IMR-90 (cell line): ENCODE measurements around the gene DUSP28. TPM values are rescaled to one million over a fixed set of nuclear protein-coding genes. Genes with fewer than 3 reads are reported as not detected.

ENCODE experiments used
- ATAC-seq: fragments of 200-7000 bp; cut with Tn5 transposase; 2 replicates; pipeline ENCODE4 v1.9.1; 2020; ENCODE audit warnings: low read depth, mild to moderate bottlenecking, moderate library complexity
- BruUV-seq: library from RNA; stranded (reverse); fragments of 400-500 nt; replicated peaks from 2 replicates; lab custom pipeline; 2021; lab: Mats Ljungman, UMichigan
- CTCF ChIA-PET: fragments of 300-600 bp; formaldehyde crosslinking; extraction: SDS; loops from one replicate; lab custom pipeline; 2021; ENCODE audit warnings: antibody characterized with exemption; lab: Yijun Ruan, JAX
- POLR2A ChIA-PET: fragments of 300-600 bp; sonication (Branson Sonifier 250); formaldehyde crosslinking; loops from one replicate; lab custom pipeline; 2022; ENCODE audit warnings: antibody characterized with exemption; ENCODE audit not compliant: unreplicated experiment; lab: Charles Lee
- DNase-seq: peaks from one replicate; pipeline ENCODE4 v3.0.0; 2013
- H2AFZ ChIP-seq: replicated peaks from 2 replicates; pipeline ENCODE3; 2013; ENCODE audit warnings: low read length, mild to moderate bottlenecking; ENCODE audit not compliant: poor library complexity
- H2AK5ac ChIP-seq: 2 replicates; pipeline ENCODE4 v1.6.1; 2013; ENCODE audit warnings: low read depth, low read length, inconsistent platforms
- H2AK9ac ChIP-seq: replicated peaks from 2 replicates; pipeline ENCODE3; 2013; ENCODE audit warnings: mild to moderate bottlenecking, low read depth, low read length, moderate library complexity; ENCODE audit not compliant: poor library complexity
- H2BK120ac ChIP-seq: 2 replicates; pipeline ENCODE4 v1.6.1; 2013; ENCODE audit warnings: low read depth, low read length, inconsistent platforms
- H2BK15ac ChIP-seq: 3 replicates; pipeline ENCODE4 v1.6.1; 2013; ENCODE audit warnings: low read depth, low read length, inconsistent platforms
- H2BK20ac ChIP-seq: 2 replicates; pipeline ENCODE4 v1.6.1; 2013; ENCODE audit warnings: low read depth, mild to moderate bottlenecking, inconsistent platforms, low read length, moderate library complexity
- H2BK5ac ChIP-seq: 2 replicates; pipeline ENCODE4 v1.6.1; 2013; ENCODE audit warnings: mild to moderate bottlenecking, low read depth, low read length, inconsistent platforms; ENCODE audit not compliant: poor library complexity, severe bottlenecking
- H3K14ac ChIP-seq: replicated peaks from 2 replicates; pipeline ENCODE4 v1.6.1; 2013; ENCODE audit warnings: low read depth, low read length, inconsistent platforms
- H3K18ac ChIP-seq: 2 replicates; pipeline ENCODE4 v1.6.1; 2013; ENCODE audit warnings: low read depth, low read length, control low read depth
- H3K23ac ChIP-seq: 2 replicates; pipeline ENCODE4 v1.6.1; 2013; ENCODE audit warnings: low read depth, low read length, inconsistent platforms
- H3K27ac ChIP-seq: 2 replicates; pipeline ENCODE4 v1.5.1; 2013; ENCODE audit warnings: mild to moderate bottlenecking, control low read depth, low read length; ENCODE audit not compliant: insufficient read depth
- H3K27me3 ChIP-seq: 2 replicates; pipeline ENCODE4 v1.6.1; 2013; ENCODE audit warnings: low read length; ENCODE audit not compliant: control insufficient read depth, insufficient read depth
- H3K36me3 ChIP-seq: 2 replicates; pipeline ENCODE4 v1.6.1; 2013; ENCODE audit warnings: low read length, mixed read lengths; ENCODE audit not compliant: control insufficient read depth, insufficient read depth
- H3K4ac ChIP-seq: 2 replicates; pipeline ENCODE4 v1.6.1; 2013; ENCODE audit warnings: low read depth, low read length, inconsistent platforms
- H3K4me1 ChIP-seq: 2 replicates; pipeline ENCODE4 v1.6.1; 2013; ENCODE audit warnings: low read length, mixed read lengths; ENCODE audit not compliant: control insufficient read depth, insufficient read depth
- H3K4me2 ChIP-seq: 2 replicates; pipeline ENCODE4 v1.6.1; 2013; ENCODE audit warnings: low read depth, mild to moderate bottlenecking, control low read depth, low read length, moderate library complexity
- H3K4me3 ChIP-seq: 2 replicates; pipeline ENCODE4 v1.5.1; 2013; ENCODE audit warnings: low read depth, mild to moderate bottlenecking, control low read depth, low read length, moderate library complexity; ENCODE audit not compliant: insufficient read depth
- H3K56ac ChIP-seq: 2 replicates; pipeline ENCODE4 v1.6.1; 2013; ENCODE audit warnings: low read length, inconsistent platforms; ENCODE audit not compliant: insufficient read depth; ENCODE audit errors: extremely low read depth
- H3K79me1 ChIP-seq, 2 experiments: 2 replicates each; pipeline ENCODE4 v1.6.1; 2013; ENCODE audit warnings: low read length in 2 of 2, inconsistent platforms in 1 of 2, low read depth in 1 of 2
- H3K9ac ChIP-seq: 2 replicates; pipeline ENCODE4 v1.6.1; 2013; ENCODE audit warnings: low read depth, low read length, control low read depth
- H3K9me1 ChIP-seq: 2 replicates; pipeline ENCODE4 v1.6.1; 2013; ENCODE audit warnings: low read length, inconsistent platforms; ENCODE audit not compliant: insufficient read depth
- H3K9me3 ChIP-seq: 2 replicates; pipeline ENCODE4 v1.6.1; 2013; ENCODE audit warnings: low read length; ENCODE audit not compliant: control insufficient read depth, insufficient read depth
- H4K20me1 ChIP-seq: 2 replicates; pipeline ENCODE4 v1.6.1; 2013; ENCODE audit warnings: low read length, inconsistent platforms; ENCODE audit not compliant: insufficient read depth
- H4K5ac ChIP-seq: 2 replicates; pipeline ENCODE4 v1.6.1; 2013; ENCODE audit warnings: mild to moderate bottlenecking, low read depth, low read length, control low read depth
- H4K8ac ChIP-seq, 2 experiments: 2 replicates each; pipeline ENCODE4 v1.6.1; 2013; ENCODE audit warnings: low read depth in 2 of 2, low read length in 2 of 2, control low read depth in 1 of 2, inconsistent platforms in 1 of 2
- H4K91ac ChIP-seq: 2 replicates; pipeline ENCODE4 v1.6.1; 2013; ENCODE audit warnings: low read depth, low read length, inconsistent platforms; ENCODE audit not compliant: insufficient read depth
- BHLHE40 ChIP-seq: fragments of 150-350 bp; IDR thresholded peaks from 2 replicates; pipeline ENCODE4 v1.6.1; 2016; ENCODE audit warnings: mild to moderate bottlenecking, low read depth, low read length
- CEBPB ChIP-seq: IDR thresholded peaks from 2 replicates; pipeline ENCODE4 v1.6.1; 2012; ENCODE audit warnings: low read depth, low read length, improper control_type of control experiment
- CHD1 ChIP-seq: IDR thresholded peaks from 2 replicates; pipeline ENCODE4 v1.6.1; 2012; ENCODE audit warnings: low read depth, low read length, improper control_type of control experiment
- FOS ChIP-seq: fragments of 150-350 bp; IDR thresholded peaks from 2 replicates; pipeline ENCODE4 v1.6.1; 2016; ENCODE audit warnings: low read depth, low read length
- MAFK ChIP-seq: IDR thresholded peaks from 2 replicates; pipeline ENCODE4 v1.6.1; 2012; ENCODE audit warnings: low read depth, low read length, improper control_type of control experiment
- MAZ ChIP-seq: IDR thresholded peaks from 2 replicates; pipeline ENCODE4 v1.6.1; 2012; ENCODE audit warnings: low read depth, mild to moderate bottlenecking, low read length, improper control_type of control experiment, moderate library complexity, borderline replicate concordance
- MXI1 ChIP-seq: IDR thresholded peaks from 2 replicates; pipeline ENCODE4 v1.6.1; 2012; ENCODE audit warnings: low read depth, mild to moderate bottlenecking, low read length, moderate library complexity, borderline replicate concordance
- NFE2L2 ChIP-seq: fragments of 150-350 bp; IDR thresholded peaks from 2 replicates; pipeline ENCODE4 v1.6.1; 2016; ENCODE audit warnings: low read depth, mild to moderate bottlenecking, low read length
- POLR2A ChIP-seq: IDR thresholded peaks from 2 replicates; pipeline ENCODE4 v1.6.1; 2012; ENCODE audit warnings: mild to moderate bottlenecking, low read depth, low read length
- RAD21 ChIP-seq: IDR thresholded peaks from 2 replicates; pipeline ENCODE4 v1.6.1; 2012; ENCODE audit warnings: low read length, improper control_type of control experiment
- RCOR1 ChIP-seq: IDR thresholded peaks from 2 replicates; pipeline ENCODE4 v1.6.1; 2012; ENCODE audit warnings: mild to moderate bottlenecking, low read length, improper control_type of control experiment; ENCODE audit not compliant: insufficient replicate concordance
- RFX5 ChIP-seq: IDR thresholded peaks from 2 replicates; pipeline ENCODE4 v1.8.0; 2012; ENCODE audit warnings: low read depth, mild to moderate bottlenecking, low read length, moderate library complexity
- SMC3 ChIP-seq: fragments of 150-350 bp; IDR thresholded peaks from 2 replicates; pipeline ENCODE4 v1.6.1; 2016; ENCODE audit warnings: low read depth, mild to moderate bottlenecking, antibody characterized with exemption, low read length, moderate library complexity
- WGBS, 2 experiments: methylation state at CpG; one replicate each; pipeline versions ENCODE4 v1.1.5 to v1.1.7; 2013; ENCODE audit warnings: missing lambda C conversion rate in 2 of 2; ENCODE audit not compliant: insufficient read length in 1 of 2; ENCODE audit errors: extremely low coverage in 2 of 2; 5-methylcytosine and 5-hydroxymethylcytosine counted together
- dilution Hi-C: fragments of 300-500 bp; cut with HindIII; formaldehyde crosslinking; loops from one replicate; pipeline ENCODE4 v1.14.3; 2018; ENCODE audit warnings: low sequenced_read_pairs; ENCODE audit not compliant: unreplicated experiment
- in situ Hi-C: fragments of 300-500 bp; cut with MboI; formaldehyde crosslinking; loops from 3 replicates; pipeline ENCODE4 v1.14.3; 2019; ENCODE audit warnings: low sequenced_read_pairs, inconsistent platforms, mixed read lengths
- intact Hi-C: fragments of 100-400 bp; cut with micrococcal nuclease; formaldehyde crosslinking; loops from 2 replicates; pipeline ENCODE4 v1.10.0; 2022
- polyA plus RNA-seq, 3 experiments: library from polyadenylated mRNA; depleted of rRNA; stranded (reverse); fragments of >200 nt; gene quantifications; 2 replicates each; pipeline ENCODE4 v1.2.3, GENCODE V29; 2012; ENCODE audit warnings: low replicate concordance in 1 of 3
- total RNA-seq: library from RNA; depleted of rRNA; stranded (reverse); fragments of >200 nt; gene quantifications from 2 replicates; pipeline ENCODE4 v1.2.3, GENCODE V29; 2012
- TF ChIP-seq, protein P1 (sequence below): conservative IDR thresholded peaks from 2 replicates; pipeline ENCODE4 v1.5.1; 2012; ENCODE audit warnings: mild to moderate bottlenecking, low read depth, low read length, improper control_type of control experiment
- TF ChIP-seq, protein P2 (sequence below): fragments of 150-350 bp; IDR thresholded peaks from 2 replicates; pipeline ENCODE4 v1.6.1; 2017; ENCODE audit warnings: mild to moderate bottlenecking, antibody characterized with exemption, low read length, low read depth
- TF ChIP-seq, protein P3 (sequence below): fragments of 150-350 bp; IDR thresholded peaks from 2 replicates; pipeline ENCODE4 v1.6.1; 2016; ENCODE audit warnings: low read depth, mild to moderate bottlenecking, low read length, moderate library complexity, borderline replicate concordance

The DUSP28 gene
- total and polyA plus RNA-seq, 2 of the 4 experiments (the other 2 are of a cell fraction), result 1.1 to 3.3 TPM

DNA sequence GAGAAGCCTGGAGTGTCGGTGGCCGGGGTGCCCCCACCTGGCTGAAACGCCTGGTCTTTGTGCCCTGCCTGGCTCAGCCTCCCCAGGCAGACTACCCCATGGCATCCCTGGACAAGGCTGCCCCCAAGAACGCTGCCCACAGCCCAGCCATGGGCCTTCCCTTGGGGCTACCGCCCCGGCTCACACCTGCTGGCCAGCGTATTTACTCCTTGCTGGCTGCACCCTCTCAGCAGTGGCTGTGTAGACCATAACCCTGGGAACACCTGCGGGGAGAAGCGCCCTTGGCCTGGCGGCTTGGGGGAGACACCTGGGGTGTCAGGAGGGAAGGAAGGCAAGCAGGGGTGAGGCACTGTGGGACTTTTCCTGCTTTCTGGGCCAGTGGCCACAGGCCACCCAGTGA lies 43.7 kb downstream of the DUSP28 start:
- Histone ChIP-seq H4K5ac (no peak overlapping the region), H2BK15ac (no peak overlapping the region), H2BK20ac (no peak overlapping the region), H4K91ac (no peak overlapping the region), H3K18ac (no peak overlapping the region), H3K4ac (no peak overlapping the region), H2BK5ac (no peak overlapping the region), H3K27ac (no peak overlapping the region), H3K36me3 (peaks cover 12% of the 10 kb centered on the region), H3K9me1 (no peaks in the 10 kb centered on the region; the same call in 1 of the 2 replicates), H3K9me3 (no peaks in the 10 kb centered on the region), H4K8ac (no peak overlapping the region), H3K23ac (no peak overlapping the region), H2AK5ac (no peak overlapping the region), H3K4me2 (no peak overlapping the region), H3K27me3 (no peaks in the 10 kb centered on the region), H3K14ac (no peak overlapping the region), H3K4me3 (no peak overlapping the region), H3K9ac (no peak overlapping the region), H2AFZ (no peak overlapping the region), H3K4me1 (no peaks in the 10 kb centered on the region), H3K79me1 (no peaks in the 10 kb centered on the region), H3K56ac (no peak overlapping the region), H4K20me1 (no peaks in the 10 kb centered on the region), H2BK120ac (no peak overlapping the region), H2AK9ac (peak overlapping the region; percentile 31)
- intact Hi-C loops, result no loop called here
- no TSS peak for BruUV-seq
- WGBS, 2 experiments, result no CpG with 5 or more reads among the region's 10 CpGs
- DNase-seq, result no peak
- no peak for TF ChIP-seq RCOR1
- TF ChIP-seq RAD21, result no peak
- TF ChIP-seq SMC3, result no peak
- TF ChIP-seq, protein P1, sequence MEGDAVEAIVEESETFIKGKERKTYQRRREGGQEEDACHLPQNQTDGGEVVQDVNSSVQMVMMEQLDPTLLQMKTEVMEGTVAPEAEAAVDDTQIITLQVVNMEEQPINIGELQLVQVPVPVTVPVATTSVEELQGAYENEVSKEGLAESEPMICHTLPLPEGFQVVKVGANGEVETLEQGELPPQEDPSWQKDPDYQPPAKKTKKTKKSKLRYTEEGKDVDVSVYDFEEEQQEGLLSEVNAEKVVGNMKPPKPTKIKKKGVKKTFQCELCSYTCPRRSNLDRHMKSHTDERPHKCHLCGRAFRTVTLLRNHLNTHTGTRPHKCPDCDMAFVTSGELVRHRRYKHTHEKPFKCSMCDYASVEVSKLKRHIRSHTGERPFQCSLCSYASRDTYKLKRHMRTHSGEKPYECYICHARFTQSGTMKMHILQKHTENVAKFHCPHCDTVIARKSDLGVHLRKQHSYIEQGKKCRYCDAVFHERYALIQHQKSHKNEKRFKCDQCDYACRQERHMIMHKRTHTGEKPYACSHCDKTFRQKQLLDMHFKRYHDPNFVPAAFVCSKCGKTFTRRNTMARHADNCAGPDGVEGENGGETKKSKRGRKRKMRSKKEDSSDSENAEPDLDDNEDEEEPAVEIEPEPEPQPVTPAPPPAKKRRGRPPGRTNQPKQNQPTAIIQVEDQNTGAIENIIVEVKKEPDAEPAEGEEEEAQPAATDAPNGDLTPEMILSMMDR, result no peak
- TF ChIP-seq BHLHE40, result no peak
- TF ChIP-seq, protein P2, sequence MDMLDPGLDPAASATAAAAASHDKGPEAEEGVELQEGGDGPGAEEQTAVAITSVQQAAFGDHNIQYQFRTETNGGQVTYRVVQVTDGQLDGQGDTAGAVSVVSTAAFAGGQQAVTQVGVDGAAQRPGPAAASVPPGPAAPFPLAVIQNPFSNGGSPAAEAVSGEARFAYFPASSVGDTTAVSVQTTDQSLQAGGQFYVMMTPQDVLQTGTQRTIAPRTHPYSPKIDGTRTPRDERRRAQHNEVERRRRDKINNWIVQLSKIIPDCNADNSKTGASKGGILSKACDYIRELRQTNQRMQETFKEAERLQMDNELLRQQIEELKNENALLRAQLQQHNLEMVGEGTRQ, result no peak
- no peak for TF ChIP-seq FOS
- TF ChIP-seq POLR2A, result no peak
- TF ChIP-seq MAZ, result no peak
- TF ChIP-seq CEBPB, result no peak
- no peak for TF ChIP-seq NFE2L2
- TF ChIP-seq RFX5, result no peak
- TF ChIP-seq, protein P3, sequence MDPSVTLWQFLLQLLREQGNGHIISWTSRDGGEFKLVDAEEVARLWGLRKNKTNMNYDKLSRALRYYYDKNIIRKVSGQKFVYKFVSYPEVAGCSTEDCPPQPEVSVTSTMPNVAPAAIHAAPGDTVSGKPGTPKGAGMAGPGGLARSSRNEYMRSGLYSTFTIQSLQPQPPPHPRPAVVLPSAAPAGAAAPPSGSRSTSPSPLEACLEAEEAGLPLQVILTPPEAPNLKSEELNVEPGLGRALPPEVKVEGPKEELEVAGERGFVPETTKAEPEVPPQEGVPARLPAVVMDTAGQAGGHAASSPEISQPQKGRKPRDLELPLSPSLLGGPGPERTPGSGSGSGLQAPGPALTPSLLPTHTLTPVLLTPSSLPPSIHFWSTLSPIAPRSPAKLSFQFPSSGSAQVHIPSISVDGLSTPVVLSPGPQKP, result no peak
- no peak for TF ChIP-seq MXI1
- TF ChIP-seq MAFK, result no peak
- no peak for TF ChIP-seq CHD1
- CTCF ChIA-PET, result interaction anchor here (1.1 kb wide), 1 partner anchor 17 kb away, joined by 4 read pairs; the partner anchor contains the start of gene CAPN10
- ATAC-seq, result no peak
- in situ Hi-C loops, result no loop called here
- POLR2A ChIA-PET, result no interaction called here
- dilution Hi-C loops, result no loop called here
